Loucy (cell line): ENCODE results near the gene ZNF296.

Source experiments
- EZH2phosphoT487 ChIP-seq: fragments of 200-600 bp; IDR thresholded peaks from 2 replicates; pipeline ENCODE4 v1.6.1; 2018; ENCODE audit warnings: antibody characterized with exemption, mild to moderate bottlenecking, moderate library complexity, borderline replicate concordance
- TF ChIP-seq, protein P1 (sequence below): fragments of 200-600 bp; sonication (generic); conservative IDR thresholded peaks from 2 replicates; pipeline ENCODE4 v1.5.1; 2014; ENCODE audit warnings: mild to moderate bottlenecking, antibody characterized with exemption, low read length

DNA sequence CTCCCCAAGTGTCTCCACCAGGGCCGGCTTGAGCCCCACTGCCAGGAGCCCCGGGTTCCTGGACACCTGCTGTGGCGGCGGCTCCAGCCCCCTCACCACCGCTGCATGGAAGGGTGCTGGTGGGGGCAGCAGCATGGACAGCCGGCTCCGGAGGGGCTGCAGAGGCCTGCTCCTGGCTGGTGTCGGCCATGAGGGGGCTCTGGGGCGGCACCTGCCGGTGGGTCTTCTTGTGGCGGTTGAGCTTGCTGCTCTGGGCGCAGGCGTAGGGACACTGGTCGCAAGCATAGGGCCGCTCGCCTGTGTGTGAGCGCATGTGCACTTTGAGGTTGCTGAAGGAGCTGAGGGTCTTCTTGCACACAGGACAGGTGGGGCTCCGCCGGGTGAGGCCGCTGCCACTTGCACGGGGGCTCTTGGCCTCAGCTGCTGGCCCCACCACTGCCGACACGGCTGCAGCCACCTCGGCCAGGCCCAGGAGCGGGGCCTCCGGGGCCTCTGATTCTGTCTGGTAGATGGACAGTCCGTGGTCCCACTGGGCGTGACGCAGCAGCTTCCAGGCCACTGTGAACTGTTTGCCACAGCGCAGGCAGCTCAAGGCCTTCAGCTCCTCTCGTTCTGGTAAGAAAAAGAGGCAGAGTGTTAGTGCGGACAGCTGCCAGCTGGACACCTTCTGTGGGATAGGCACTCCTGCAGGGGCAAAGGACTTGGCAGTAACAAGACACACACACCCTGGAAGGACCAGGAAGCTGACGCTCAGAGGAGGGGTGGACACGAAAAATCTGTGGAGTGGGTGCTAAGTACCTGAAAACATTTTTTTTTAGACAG lies 4.1 kb downstream of the ZNF296 start:
- TF ChIP-seq, protein P1, sequence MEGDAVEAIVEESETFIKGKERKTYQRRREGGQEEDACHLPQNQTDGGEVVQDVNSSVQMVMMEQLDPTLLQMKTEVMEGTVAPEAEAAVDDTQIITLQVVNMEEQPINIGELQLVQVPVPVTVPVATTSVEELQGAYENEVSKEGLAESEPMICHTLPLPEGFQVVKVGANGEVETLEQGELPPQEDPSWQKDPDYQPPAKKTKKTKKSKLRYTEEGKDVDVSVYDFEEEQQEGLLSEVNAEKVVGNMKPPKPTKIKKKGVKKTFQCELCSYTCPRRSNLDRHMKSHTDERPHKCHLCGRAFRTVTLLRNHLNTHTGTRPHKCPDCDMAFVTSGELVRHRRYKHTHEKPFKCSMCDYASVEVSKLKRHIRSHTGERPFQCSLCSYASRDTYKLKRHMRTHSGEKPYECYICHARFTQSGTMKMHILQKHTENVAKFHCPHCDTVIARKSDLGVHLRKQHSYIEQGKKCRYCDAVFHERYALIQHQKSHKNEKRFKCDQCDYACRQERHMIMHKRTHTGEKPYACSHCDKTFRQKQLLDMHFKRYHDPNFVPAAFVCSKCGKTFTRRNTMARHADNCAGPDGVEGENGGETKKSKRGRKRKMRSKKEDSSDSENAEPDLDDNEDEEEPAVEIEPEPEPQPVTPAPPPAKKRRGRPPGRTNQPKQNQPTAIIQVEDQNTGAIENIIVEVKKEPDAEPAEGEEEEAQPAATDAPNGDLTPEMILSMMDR, result no peak
- no peak for TF ChIP-seq EZH2phosphoT487
